HG03025 (cell line): ENCODE results near the gene DCN.
A peak's percentile ranks its signal among the peaks of the same experiment; 100 is the strongest.

Experiments
- ATAC-seq: cut with Tn5 transposase; IDR thresholded peaks from one replicate; pipeline ENCODE4 v1.9.1; 2021; ENCODE audit warnings: mild to moderate bottlenecking, moderate library complexity; ENCODE audit not compliant: unreplicated experiment, low FRiP score

DCN gene

DNA sequence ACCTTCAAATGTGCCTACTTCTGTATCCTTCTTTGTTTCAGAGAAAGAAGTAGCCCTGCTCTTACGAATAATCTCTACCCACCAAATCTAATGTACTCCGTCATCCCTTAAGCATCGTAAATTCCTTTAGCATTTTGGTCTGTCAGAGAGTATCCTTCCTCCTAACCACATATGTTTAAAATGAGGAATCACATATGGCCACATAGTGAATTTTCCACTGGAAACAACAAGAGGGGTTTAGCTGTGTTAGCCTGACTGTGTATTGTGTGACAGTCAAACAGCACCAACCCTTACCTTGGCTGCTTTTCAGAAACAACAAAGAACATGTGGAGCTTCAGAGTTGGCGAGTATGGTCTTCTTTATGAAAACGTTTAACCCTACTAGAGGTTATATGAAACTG, 76.8 kb downstream of the DCN start:
- ATAC-seq = no peak

DNA sequence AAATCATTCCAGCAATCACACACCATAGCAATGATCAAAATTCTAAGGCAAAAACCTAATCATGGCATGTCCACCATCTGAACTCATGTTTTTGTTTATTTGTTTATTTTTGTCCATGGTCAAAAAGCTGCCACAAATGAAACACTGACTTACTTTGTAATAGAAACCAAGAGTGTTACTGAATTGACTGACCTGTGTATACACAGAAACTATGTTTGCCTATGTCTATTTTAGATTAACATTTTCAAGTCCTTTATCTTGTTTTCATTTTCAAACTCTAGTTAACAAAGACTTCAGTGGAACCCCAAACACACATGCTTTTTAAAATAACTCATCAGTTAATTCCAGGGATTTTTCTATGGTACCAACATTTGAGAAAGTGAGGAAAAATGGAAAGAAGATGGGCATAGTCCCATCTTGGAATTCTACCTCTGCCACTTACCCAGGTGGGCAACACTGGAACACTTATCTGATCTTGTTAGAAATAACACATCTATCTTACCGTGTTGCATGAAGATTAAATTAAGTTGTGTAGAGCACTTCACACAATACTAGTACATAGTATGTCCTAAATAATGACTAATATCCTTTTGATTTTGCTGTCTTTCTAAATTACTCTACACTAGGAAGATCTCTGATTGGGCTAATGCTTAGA, 77.7 kb downstream of the DCN start:
- peak; percentile 83 for ATAC-seq

DNA sequence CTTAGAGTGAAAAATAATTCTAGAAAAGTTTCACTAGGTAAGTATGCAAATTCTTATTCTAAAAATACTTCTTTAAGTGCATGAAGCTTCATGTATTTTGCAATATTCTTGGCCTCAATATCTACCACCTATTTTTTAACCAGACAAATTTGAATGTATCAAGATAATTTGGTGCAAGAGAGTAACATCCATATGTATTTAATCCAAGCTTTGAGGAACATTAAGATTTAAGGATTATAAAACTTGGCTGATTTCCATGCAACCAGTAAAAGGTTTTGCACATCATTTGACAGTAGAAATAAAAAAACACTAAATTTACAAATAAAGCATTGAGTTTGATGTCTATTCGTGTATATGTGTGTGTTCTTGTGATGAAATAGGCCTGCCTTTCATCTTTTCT, 79.0 kb downstream of the DCN start:
- ATAC-seq = no peak

DNA sequence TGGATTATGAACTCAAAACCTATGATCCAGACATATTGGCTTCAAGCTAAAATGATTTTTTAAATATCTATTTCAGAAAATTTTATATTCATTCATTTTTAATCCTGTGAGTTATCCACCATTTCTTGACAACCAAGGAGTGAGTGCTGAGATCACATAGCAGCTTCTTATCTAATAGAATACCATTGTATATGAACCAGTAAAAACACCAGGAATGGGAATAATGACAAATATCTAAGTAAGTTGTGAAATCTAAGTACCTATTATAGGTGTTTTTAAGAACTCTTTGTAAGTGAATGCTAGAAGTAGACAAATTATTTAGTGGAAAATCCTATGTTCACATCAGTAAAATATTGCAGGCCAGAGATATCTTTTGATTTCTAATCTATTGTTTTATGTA, 79.5 kb downstream of the DCN start:
- ATAC-seq = no peak

DNA sequence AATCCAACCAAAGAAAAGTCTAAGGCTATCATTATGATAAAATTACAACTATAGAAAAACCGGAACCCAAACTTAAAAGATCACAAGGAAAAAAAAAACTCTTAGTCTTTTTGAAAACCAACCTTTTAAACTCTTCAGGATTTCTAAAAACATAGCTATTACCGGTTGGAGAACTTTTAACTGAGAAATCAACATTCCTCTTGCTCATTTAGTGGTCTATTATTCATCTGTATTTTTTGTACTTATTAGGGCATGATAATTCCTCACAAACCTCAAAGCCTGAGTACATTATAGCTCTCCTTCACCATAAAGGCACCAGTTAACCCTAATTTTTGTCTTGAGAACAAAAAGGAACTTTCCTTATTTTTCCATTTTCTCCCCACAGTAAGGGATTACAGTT, 81.7 kb downstream of the DCN start:
- no peak for ATAC-seq

DNA sequence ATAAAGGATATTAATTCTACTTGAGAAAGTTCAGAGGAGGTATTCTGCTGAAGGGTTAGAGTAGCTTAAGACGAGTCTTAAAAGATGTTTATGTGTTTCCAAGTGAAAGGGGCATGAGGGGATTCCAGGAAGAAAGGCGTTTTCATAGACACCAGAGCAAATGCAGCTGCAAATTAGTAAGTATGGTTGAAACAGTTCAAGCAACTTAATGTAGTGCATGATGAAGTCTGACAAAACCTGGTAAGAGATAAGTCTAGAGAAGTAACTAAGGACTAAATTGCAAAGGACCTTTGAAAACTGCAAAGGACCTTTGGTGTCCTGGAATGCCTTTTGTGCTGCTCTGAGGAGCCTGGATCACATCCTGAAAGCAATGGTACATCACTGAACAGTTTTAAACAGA, 82.8 kb downstream of the DCN start:
- ATAC-seq = no peak

DNA sequence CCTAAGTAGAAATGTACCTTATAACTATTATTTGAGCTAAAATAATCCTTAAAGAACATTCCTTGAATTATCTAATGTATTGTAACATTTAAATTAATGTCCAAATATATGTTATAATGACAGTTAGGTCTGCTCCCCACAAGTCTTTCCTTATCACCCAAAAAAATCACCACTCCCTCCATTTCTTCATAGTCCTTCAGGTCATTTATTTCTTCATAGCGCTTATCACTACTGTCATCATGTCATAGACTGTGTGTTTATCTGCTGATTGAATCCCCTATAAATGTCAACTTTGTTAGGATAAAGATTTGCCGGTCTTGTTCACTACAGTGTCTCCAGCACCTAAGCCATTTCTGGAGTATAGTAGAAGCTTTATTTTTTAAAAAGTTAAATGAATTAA, 83.3 kb downstream of the DCN start:
- no peak for ATAC-seq

DNA sequence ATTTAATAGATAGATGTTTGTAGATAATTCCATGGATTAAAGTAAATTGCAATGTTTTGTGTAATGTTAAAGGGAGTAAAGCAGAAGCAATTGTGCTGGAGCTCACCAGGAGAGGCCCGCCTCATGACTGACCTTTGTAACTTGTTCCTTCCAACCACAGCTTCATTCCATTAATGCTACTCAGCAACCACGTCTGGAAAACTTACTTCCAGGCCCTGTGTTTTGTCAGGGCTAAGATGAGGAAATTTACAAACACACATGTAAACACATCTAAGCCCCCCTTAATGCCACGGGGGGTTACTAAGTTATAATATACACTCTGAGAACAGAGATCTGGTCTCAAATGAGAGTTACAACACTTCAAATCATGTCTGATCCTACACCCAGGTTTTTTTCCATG, 83.7 kb downstream of the DCN start:
- no peak for ATAC-seq

DNA sequence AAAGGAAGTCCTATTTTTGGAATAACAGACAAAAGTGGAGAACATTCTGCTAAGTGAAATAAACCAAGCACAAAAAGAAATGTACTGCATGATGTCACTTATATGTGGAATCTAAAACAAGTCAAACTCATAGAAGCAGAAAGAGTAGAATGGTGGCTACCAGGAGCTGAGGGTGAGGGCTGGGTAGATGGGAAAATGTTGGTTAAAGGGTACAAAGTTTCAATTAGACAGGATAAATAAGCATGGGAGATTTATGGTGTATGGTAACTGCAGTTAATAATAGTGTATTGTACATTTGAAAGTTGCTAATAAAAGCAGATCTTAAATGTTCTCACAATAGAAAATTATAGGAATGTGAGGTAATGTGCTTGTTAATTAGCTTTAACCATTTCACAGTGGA, 84.2 kb downstream of the DCN start:
- no peak for ATAC-seq

DNA sequence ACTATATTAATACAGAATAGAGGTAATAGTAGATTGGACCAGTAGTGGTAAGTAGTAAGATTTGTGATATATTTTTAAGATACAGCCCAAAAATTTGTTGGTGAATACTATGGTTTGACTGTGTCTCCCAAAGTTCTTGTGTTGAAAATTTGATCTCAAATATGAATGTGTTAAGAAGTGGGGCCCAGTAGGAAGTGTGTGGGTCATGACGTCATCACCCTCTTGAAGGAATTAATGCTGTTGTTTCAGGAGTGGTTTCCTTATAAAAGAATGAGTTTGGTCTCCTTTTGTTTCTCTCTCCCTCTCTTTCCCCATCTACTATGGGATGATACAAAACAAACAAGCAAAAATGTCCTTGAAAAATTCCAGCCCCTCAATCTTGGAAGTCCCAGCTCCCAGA, 87.7 kb downstream of the DCN start:
- no peak for ATAC-seq

DNA sequence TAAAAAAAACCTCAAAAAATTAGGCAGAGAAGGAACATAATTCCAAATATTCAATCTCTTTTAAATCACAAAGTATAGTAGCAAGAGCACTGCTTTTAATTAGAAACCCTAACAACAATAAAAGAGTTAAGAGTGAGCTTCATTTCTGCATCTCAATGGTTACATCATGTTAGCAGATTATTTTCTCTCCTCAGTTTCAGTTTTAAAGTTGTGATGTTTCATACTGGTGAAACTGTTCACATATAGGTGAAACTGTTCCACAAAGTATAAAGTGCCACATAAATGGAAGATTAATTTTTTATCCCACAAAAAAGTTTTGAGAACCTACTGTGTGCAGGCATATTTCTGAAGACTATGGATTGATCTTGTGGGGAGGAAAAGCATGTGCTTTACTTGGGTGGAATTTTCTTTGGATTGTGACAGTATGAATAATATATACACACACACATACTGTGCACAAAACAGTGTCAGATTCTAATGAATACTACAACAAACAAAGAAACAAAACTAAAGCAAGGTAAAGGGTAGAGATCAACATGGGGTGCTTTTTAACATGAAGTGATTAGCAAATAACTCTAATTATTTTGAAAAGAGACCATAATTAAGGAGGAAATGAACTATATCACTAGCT, 88.5 kb downstream of the DCN start:
- ATAC-seq = no peak

DNA sequence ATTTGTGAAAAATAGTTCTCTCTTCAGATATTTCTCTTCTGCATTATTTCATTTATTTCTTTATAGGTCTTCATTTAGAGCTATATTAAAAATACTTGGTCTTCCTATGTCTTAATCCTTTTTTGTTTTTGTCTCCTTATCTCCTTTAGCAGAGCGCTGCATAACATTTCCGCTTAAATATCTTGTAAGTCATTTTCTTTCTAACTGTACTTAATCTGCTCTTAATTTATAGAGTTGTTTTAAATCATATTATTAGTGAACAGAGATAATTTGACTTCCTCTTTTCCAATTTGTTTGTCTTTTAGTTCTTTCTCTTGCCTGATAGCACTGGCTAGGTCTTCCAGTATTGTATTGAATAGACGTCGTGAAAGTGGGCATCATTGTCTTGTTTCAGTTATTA, 89.3 kb downstream of the DCN start:
- no peak for ATAC-seq

DNA sequence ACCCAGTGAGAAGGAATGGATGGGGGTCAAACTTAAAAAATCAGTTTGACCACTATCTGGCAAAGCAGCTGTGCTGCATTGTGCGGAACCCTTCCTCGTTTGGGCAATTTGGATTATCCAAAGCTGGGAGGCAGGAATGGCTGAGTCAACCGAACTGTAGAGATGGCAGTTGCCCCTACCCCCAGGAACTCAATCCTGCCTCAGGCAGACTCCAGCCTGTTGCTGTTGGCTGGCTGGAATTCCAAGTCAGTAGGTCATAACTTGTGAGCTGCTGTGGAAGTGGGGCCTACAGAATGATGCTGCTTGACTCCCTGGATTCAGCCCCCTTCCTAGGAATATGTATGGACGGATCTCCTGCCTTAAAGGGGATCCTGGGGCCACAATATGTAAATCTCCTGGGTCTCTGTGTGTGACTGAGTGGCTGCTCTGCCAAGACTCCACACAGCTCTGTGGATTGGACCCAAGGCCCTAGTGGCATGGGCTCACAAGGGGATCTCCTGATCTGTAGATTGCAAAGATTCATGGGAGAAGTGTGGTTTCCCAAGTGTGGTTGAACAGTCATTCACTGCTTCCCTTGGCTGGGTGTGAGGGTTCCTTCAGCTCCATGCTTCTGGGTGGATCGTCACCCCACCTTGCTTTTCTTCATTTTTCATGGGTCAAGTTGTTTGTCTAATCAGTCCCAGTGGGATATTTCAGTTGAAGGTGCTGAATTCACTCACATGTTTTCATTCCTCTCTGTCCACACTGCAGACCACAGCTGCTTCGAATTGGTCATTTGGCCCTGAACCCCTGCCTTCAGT, 90.5 kb downstream of the DCN start:
- no peak for ATAC-seq
